ENCODE results near the gene MYT1.
"Not testable (repeated sequence)": the region's sequence is repeated elsewhere in the genome, so short reads cannot be mapped to it uniquely, and the experiment has no call there.

MYT1 gene

GRCh38 chr20:64185276-64185900 is 21.1 kb downstream of the MYT1 start:
- TF ChIP-seq ZFX (IDR thresholded peaks at IDR 0.05; ENCODE audit: borderline replicate concordance) (no peak), CTCF (IDR thresholded peaks at IDR 0.05) (no peak)
- H3K27ac ChIP-seq = no peak overlapping the region

- TF ChIP-seq ZFX (IDR thresholded peaks at IDR 0.05; ENCODE audit: borderline replicate concordance) (no peak), CTCF (IDR thresholded peaks at IDR 0.05) (no peak)
- H3K27ac ChIP-seq = no peak overlapping the region
Observed at GRCh38 chr20:64186071-64186598, 21.9 kb downstream of the MYT1 start.

- not testable (repeated sequence) for H3K27ac ChIP-seq
Observed at GRCh38 chr20:64187213-64187612, 23.0 kb downstream of the MYT1 start.

GRCh38 chr20:64188091-64188490 is 23.8 kb downstream of the MYT1 start:
- TF ChIP-seq ZFX (IDR thresholded peaks at IDR 0.05; ENCODE audit: borderline replicate concordance) (no peak), CTCF (IDR thresholded peaks at IDR 0.05) (no peak)
- no peak overlapping the region for H3K27ac ChIP-seq

GRCh38 chr20:64188682-64189529 is 24.7 kb downstream of the MYT1 start:
- no peak overlapping the region for H3K27ac ChIP-seq
- TF ChIP-seq ZFX (IDR thresholded peaks at IDR 0.05; ENCODE audit: borderline replicate concordance) (no peak), CTCF (IDR thresholded peaks at IDR 0.05) (no peak)

GRCh38 chr20:64189530-64189966 is 25.3 kb downstream of the MYT1 start:
- no peak for TF ChIP-seq CTCF (IDR thresholded peaks at IDR 0.05)
- TF ChIP-seq ZFX (IDR thresholded peaks at IDR 0.05; ENCODE audit: borderline replicate concordance) = no peak
- no peak overlapping the region for H3K27ac ChIP-seq

GRCh38 chr20:64189986-64190385 is 25.7 kb downstream of the MYT1 start:
- TF ChIP-seq ZFX (IDR thresholded peaks at IDR 0.05; ENCODE audit: borderline replicate concordance) (no peak), CTCF (IDR thresholded peaks at IDR 0.05) (no peak)

More at GRCh38 chr20:64189986-64190385, 25.7 kb downstream of the MYT1 start:
- H3K27ac ChIP-seq = no peak overlapping the region

Measured in 22Rv1 (cell line).